CD14-positive monocyte (primary cell): Measurements from ENCODE around the gene RILP. TPM values are rescaled to one million over a fixed set of nuclear protein-coding genes. Genes with fewer than 3 reads are reported as not detected.

ENCODE experiments used
- DNase-seq, 3 donors: peaks; one replicate each; pipeline ENCODE4 v3.0.0-alpha.2; 2011 to 2022
- H2AFZ ChIP-seq: 2 replicates; pipeline ENCODE4 v1.6.0; 2012; ENCODE audit warnings: mild to moderate bottlenecking, low read depth, low read length, inconsistent platforms; ENCODE audit not compliant: insufficient read depth, poor library complexity, severe bottlenecking
- H3K27ac ChIP-seq, 2 donors: 1 replicate in 1 of 2; 2 replicates in 1 of 2; pipeline ENCODE4 v1.5.1; 2012 to 2013; ENCODE audit warnings: low read length in 2 of 2, control low read depth in 1 of 2, inconsistent platforms in 1 of 2, low read depth in 1 of 2, mild to moderate bottlenecking in 1 of 2
- H3K27me3 ChIP-seq, 2 donors: one replicate each; pipeline versions ENCODE4 v1.6.0 to v1.6.1; 2011 to 2013; ENCODE audit warnings: low read length in 2 of 2; ENCODE audit not compliant: control insufficient read depth in 2 of 2, insufficient read depth in 2 of 2
- H3K36me3 ChIP-seq, 2 donors: replicated peaks in 1 of 2; 1 replicate in 1 of 2; 2 replicates in 1 of 2; pipeline versions ENCODE4 v1.5.1 to v1.6.1; 2012 to 2013; ENCODE audit warnings: low read length in 2 of 2, control low read depth in 1 of 2, inconsistent platforms in 1 of 2, mild to moderate bottlenecking in 1 of 2; ENCODE audit not compliant: insufficient read depth in 2 of 2, control insufficient read depth in 1 of 2
- H3K4me1 ChIP-seq, 2 donors: 1 replicate in 1 of 2; 2 replicates in 1 of 2; pipeline versions ENCODE4 v1.5.1 to v1.6.1; 2012 to 2013; ENCODE audit warnings: low read length in 2 of 2, control low read depth in 1 of 2, inconsistent platforms in 1 of 2, mild to moderate bottlenecking in 1 of 2, moderate library complexity in 1 of 2; ENCODE audit not compliant: insufficient read depth in 2 of 2, control insufficient read depth in 1 of 2
- H3K4me2 ChIP-seq: replicated peaks from 2 replicates; pipeline ENCODE3; 2012; ENCODE audit warnings: low read length, moderate library complexity, mild to moderate bottlenecking; ENCODE audit not compliant: poor library complexity, severe bottlenecking; ENCODE audit errors: extremely low read depth
- H3K4me3 ChIP-seq, 3 experiments: fragments of 200-600 bp in 1 of 3; sonication (generic) in 1 of 3; replicated peaks in 1 of 3; 1 replicate in 2 of 3; 2 replicates in 1 of 3; pipeline ENCODE4 v1.5.1; 2011 to 2013; ENCODE audit warnings: low read length in 3 of 3, mild to moderate bottlenecking in 3 of 3, control low read depth in 2 of 3, low read depth in 2 of 3, inconsistent platforms in 1 of 3, moderate library complexity in 1 of 3
- H3K79me2 ChIP-seq: 2 replicates; pipeline ENCODE4 v1.6.0; 2012; ENCODE audit warnings: mild to moderate bottlenecking, control low read depth, inconsistent platforms, low read length, moderate library complexity; ENCODE audit not compliant: insufficient read depth
- H3K9ac ChIP-seq: 2 replicates; pipeline ENCODE4 v1.6.0; 2017; ENCODE audit warnings: low read length, mild to moderate bottlenecking; ENCODE audit not compliant: insufficient read depth, poor library complexity, severe bottlenecking
- H3K9me3 ChIP-seq, 2 donors: replicated peaks in 1 of 2; 1 replicate in 1 of 2; 2 replicates in 1 of 2; pipeline versions ENCODE4 v1.5.1 to v1.6.1; 2012 to 2013; ENCODE audit warnings: low read length in 2 of 2, control low read depth in 1 of 2; ENCODE audit not compliant: control insufficient read depth in 1 of 2, insufficient read depth in 1 of 2
- H4K20me1 ChIP-seq: 2 replicates; pipeline ENCODE4 v1.6.0; 2012; ENCODE audit warnings: mild to moderate bottlenecking, low read length, control low read depth, moderate library complexity; ENCODE audit not compliant: insufficient read depth
- H3K27ac Mint-ChIP-seq, 7 donors: one replicate each; pipeline ENCODE4 v1.8.0; 2020; ENCODE audit warnings: mild to moderate bottlenecking in 7 of 7, mixed read lengths in 7 of 7, moderate library complexity in 6 of 7, inconsistent platforms in 2 of 7
- H3K27me3 Mint-ChIP-seq, 3 donors: one replicate each; pipeline ENCODE4 v1.8.0; 2021 to 2022; ENCODE audit warnings: low read depth in 3 of 3, mild to moderate bottlenecking in 3 of 3, mixed read lengths in 3 of 3, moderate library complexity in 3 of 3, inconsistent platforms in 1 of 3
- H3K36me3 Mint-ChIP-seq, 2 donors: one replicate each; pipeline ENCODE4 v1.8.0; 2020; ENCODE audit warnings: mixed read lengths in 2 of 2, inconsistent platforms in 1 of 2, mild to moderate bottlenecking in 1 of 2
- H3K4me1 Mint-ChIP-seq: one replicate; pipeline ENCODE4 v1.8.0; 2020; ENCODE audit warnings: mild to moderate bottlenecking, mixed read lengths
- H3K4me3 Mint-ChIP-seq, 2 donors: one replicate each; pipeline ENCODE4 v1.8.0; 2020; ENCODE audit warnings: mild to moderate bottlenecking in 2 of 2, mixed read lengths in 2 of 2, moderate library complexity in 1 of 2
- H3K9me3 Mint-ChIP-seq, 7 donors: one replicate each; pipeline ENCODE4 v1.8.0; 2020 to 2022; ENCODE audit warnings: mixed read lengths in 7 of 7, mild to moderate bottlenecking in 6 of 7, moderate library complexity in 6 of 7, inconsistent platforms in 2 of 7
- CTCF ChIP-seq: fragments of 200-600 bp; IDR thresholded peaks from one replicate; pipeline ENCODE4 v1.8.0; 2022; ENCODE audit warnings: antibody characterized with exemption, mild to moderate bottlenecking
- whole genome bisulfite sequencing: methylation state at CpG from one replicate; pipeline ENCODE4 v1.1.5; 2013; ENCODE audit warnings: missing lambda C conversion rate; ENCODE audit not compliant: insufficient coverage; 5-methylcytosine and 5-hydroxymethylcytosine counted together
- intact Hi-C, 2 donors: fragments of 100-400 bp; cut with micrococcal nuclease; formaldehyde crosslinking; loops; one replicate each; pipeline versions ENCODE4 v1.15.0 to v1.15.1; 2023
- polyA plus RNA-seq, 3 donors: library from polyadenylated mRNA; depleted of rRNA in 1 of 3; unstranded in 2 of 3; stranded (reverse) in 1 of 3; fragments of 300-500 nt in 2 of 3; fragments of >200 nt in 1 of 3; fragmentation: Illumina TruSeq in 2 of 3; gene quantifications; 1 replicate in 2 of 3; 2 replicates in 1 of 3; pipeline ENCODE4 v1.2.3, GENCODE V29; 2012 to 2021

Gene RILP
- polyA plus RNA-seq, 3 donors: 23.8 to 49.5 (median 49.4) TPM

- peaks cover 7 to 8% of the 10 kb centered on the region in 2 donors for H3K9me3 ChIP-seq
- 91% methylated on average over 23 of the region's 26 CpGs for WGBS
- Mint-ChIP-seq H3K4me1 (peaks cover 55% of the 10 kb centered on the region), H3K36me3 (peaks cover 64 to 88% of the 10 kb centered on the region in 2 donors), H3K4me3 (peak overlapping the region in 1 of 2 donors; percentile 50), H3K27ac (peak overlapping the region; percentile 98 to 100 (median 100)), H3K27me3 (peaks cover 0 to 4% (median 2%) of the 10 kb centered on the region in 3 donors), H3K9me3 (peaks cover 3 to 16% (median 8%) of the 10 kb centered on the region in 7 donors)
- H2AFZ ChIP-seq: no peak overlapping the region
- peak overlapping the region; percentile 99 to 100 for H3K27ac ChIP-seq
- H3K4me1 ChIP-seq: peaks cover 69 to 70% of the 10 kb centered on the region in 2 donors
- peak overlapping the region in 2 of 3 experiments; percentile 9 to 43 for H3K4me3 ChIP-seq
- peak overlapping the region; percentile 89 for H3K9ac ChIP-seq
- no peaks in the 10 kb centered on the region for H3K27me3 ChIP-seq
- H4K20me1 ChIP-seq: peaks cover 2% of the 10 kb centered on the region
- DNase-seq: peak in 1 of 3 donors; percentile 68
- TF ChIP-seq CTCF: no peak
- peak overlapping the region; percentile 54 for H3K4me2 ChIP-seq
- H3K79me2 ChIP-seq: peaks cover 28% of the 10 kb centered on the region
- H3K36me3 ChIP-seq: peaks cover 59 to 80% of the 10 kb centered on the region in 2 donors
- intact Hi-C loops: loop anchor here (2.0 to 5.0 kb wide), 3 partner anchors 16 to 34 kb away; no protein-coding TSS in a partner anchor
Observed at GRCh38 chr17:1606352-1606985, 43.2 kb downstream of the RILP start.

GRCh38 chr17:1605681-1606351 lies 43.9 kb downstream of the RILP start:
- peaks cover 8 to 11% of the 10 kb centered on the region in 2 donors for H3K9me3 ChIP-seq
- Mint-ChIP-seq H3K36me3 (peaks cover 66 to 88% of the 10 kb centered on the region in 2 donors), H3K4me1 (peaks cover 49% of the 10 kb centered on the region), H3K27me3 (peaks cover 0 to 5% (median 4%) of the 10 kb centered on the region in 3 donors), H3K27ac (peak overlapping the region; percentile 98 to 100 (median 100)), H3K4me3 (no peak overlapping the region), H3K9me3 (peaks cover 3 to 18% (median 9%) of the 10 kb centered on the region in 7 donors)
- TF ChIP-seq CTCF: no peak
- peaks cover 9% of the 10 kb centered on the region for H4K20me1 ChIP-seq
- no peaks in the 10 kb centered on the region for H3K27me3 ChIP-seq
- H3K36me3 ChIP-seq: peaks cover 61 to 82% of the 10 kb centered on the region in 2 donors
- intact Hi-C loops: loop anchor here (2.0 to 5.0 kb wide), 3 partner anchors 15 to 34 kb away; no protein-coding TSS in a partner anchor
- H3K27ac ChIP-seq: peak overlapping the region; percentile 99 to 100
- H3K4me2 ChIP-seq: no peak overlapping the region
- DNase-seq: peak in 1 of 3 donors; percentile 13
- H2AFZ ChIP-seq: no peak overlapping the region
- WGBS: 97% methylated on average over 6 of the region's 19 CpGs
- no peak overlapping the region for H3K4me3 ChIP-seq
- peaks cover 28% of the 10 kb centered on the region for H3K79me2 ChIP-seq
- H3K9ac ChIP-seq: no peak overlapping the region
- peaks cover 62 to 63% of the 10 kb centered on the region in 2 donors for H3K4me1 ChIP-seq
